RKO (cell line): ENCODE measurements around the gene ATG13.
A peak's percentile ranks its signal among the peaks of the same experiment; 100 is the strongest.
"Not testable (repeated sequence)": the region's sequence is repeated elsewhere in the genome, so short reads cannot be mapped to it uniquely, and the experiment has no call there.

Experiments
- DNase-seq: peaks from one replicate; pipeline ENCODE4 v3.0.0-alpha.2; 2016; ENCODE audit warnings: low spot score

Gene ATG13

DNA sequence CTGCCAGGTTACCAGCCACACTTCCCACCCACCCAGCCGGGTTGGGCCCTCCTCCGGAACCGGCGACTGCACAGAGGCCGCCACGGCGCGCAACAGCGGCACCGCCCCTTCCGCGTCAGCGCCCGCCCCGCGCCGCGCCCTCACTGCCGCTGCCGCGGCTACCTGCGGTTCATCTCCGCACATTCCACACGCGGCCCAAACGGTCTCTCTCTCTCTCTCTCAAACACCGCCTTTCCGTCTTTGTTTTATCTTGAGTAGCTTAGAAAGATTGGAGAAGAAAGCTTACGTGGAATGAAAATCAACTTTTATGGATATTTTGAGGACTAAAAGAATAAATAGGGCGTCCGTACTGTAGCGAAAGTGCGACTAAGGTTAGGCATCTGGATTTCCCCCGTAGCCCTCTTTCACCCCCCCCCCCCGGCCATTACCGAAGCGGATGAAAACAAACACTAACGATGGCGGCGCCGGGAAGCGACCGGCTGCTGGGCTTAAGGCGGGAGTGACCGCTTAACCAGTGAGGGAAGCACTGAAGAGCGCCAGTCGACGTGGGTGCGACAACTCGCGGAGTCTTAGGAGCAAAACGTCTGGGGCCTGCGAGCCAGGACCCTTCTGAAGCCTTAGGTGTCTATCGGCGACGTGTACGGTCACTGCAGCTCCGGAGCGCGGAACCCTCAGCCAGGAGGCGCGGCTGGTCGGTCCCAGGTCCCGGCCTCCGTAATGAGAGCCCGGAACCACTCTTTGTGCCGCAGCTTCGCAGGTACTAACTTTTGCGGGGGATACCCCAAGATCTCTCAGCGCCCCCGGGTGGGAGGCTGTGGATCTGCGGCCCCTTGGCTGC, at the start of gene ATG13, which contains the start of gene HARBI1:
ATG13 (plus strand) TSS at position 420 of the 838 bp plus-strand sequence. CDS start 26,739 bp downstream, outside the sequence.
HARBI1 (minus strand) TSS at position 94 of the 838 bp plus-strand sequence. CDS start 990 bp downstream, outside the sequence.
- peak; percentile 90 for DNase-seq

GRCh38 chr11:46570790-46571398, 46.5 kb upstream of the ATG13 start:
- DNase-seq = no peak

- DNase-seq = no peak
Observed at GRCh38 chr11:46574656-46575055, 42.7 kb upstream of the ATG13 start.

- no peak for DNase-seq
Observed at GRCh38 chr11:46577058-46577457, 40.3 kb upstream of the ATG13 start.

GRCh38 chr11:46582588-46582987, 34.8 kb upstream of the ATG13 start:
- DNase-seq = no peak

GRCh38 chr11:46583513-46583912, 33.8 kb upstream of the ATG13 start:
- DNase-seq = not testable (repeated sequence)

GRCh38 chr11:46588131-46588530, 29.2 kb upstream of the ATG13 start:
- no peak for DNase-seq

DNA sequence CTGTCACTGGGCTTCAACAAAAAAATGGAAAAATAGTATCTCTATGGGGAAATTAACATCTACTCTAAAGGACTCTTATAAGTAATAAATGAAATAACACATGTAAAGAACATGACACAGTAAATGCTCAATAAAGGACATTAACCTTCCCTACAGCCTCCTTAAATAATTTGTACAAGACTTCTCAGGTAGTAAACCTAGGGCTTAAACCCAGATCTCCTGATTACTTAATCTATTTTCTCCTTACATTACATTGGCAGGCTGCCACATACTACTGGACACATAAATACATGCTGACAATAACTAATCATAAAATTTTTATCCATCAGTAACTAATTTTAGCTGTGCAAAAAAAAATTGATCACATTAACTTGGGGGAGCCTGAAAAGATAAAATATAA, 28.4 kb upstream of the ATG13 start:
- DNase-seq = no peak

DNA sequence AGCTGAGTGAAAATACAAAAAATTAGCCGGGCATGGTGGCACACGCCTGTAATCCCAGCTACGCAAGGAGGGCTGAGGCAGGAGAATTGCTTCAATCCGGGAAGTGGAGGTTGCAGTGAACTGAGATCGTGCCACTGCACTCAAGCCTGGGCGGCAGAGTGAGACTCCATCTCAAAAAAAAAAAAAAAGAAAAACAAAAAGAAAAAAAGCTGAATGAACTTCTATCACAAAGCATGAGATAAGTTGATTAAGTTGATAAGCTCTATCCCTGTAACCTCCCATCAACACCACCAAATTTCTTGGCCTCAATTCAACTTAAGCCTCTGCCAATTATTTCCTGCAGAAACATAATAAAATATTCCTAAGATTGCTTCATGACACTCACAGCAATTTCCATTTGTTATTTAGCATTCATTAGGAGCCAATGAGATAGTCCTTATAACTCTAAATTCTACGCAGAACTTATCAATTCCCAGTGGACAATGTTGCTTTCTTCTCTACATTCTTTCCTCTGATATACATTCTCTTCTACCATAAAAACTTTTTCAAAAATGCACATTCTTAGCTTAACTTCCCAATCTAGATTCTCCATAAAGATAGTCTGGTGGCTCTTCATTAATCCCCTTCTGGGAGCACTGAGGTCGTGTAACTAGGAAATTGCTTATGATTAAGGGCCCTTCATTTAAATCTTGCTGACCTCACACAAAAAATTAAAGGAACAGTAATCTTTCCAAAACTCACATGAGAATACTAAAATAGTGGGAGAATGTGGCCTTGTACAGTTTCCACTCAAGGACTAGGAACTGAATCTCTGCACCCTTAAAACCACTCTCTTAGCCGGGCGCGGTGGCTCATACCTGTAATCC, 26.4 kb upstream of the ATG13 start:
- peak; percentile 43 for DNase-seq

GRCh38 chr11:46593550-46594373, 23.6 kb upstream of the ATG13 start, which contains the start of gene AMBRA1:
AMBRA1 (minus strand) TSS chr11:46594023; CDS start chr11:46548380, 45,643 bp downstream.
- DNase-seq = peak; percentile 96

DNA sequence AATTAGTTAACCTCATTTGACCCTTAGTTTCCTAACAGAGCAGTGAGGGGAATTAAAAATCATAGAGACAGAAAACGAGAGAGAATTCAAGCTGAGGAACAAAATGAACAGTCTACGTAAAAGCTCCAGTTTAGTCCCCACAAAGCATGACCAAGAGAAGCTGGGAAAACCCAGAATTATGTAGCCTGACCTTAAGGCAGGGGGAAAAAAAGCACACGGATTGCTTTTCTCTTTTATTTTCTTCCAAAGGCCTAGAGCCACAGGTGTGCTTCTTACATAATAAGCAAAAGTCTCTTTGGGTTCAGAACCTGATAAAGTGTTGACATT, 23.0 kb upstream of the ATG13 start:
- no peak for DNase-seq

GRCh38 chr11:46594785-46595184, 22.6 kb upstream of the ATG13 start:
- no peak for DNase-seq

DNA sequence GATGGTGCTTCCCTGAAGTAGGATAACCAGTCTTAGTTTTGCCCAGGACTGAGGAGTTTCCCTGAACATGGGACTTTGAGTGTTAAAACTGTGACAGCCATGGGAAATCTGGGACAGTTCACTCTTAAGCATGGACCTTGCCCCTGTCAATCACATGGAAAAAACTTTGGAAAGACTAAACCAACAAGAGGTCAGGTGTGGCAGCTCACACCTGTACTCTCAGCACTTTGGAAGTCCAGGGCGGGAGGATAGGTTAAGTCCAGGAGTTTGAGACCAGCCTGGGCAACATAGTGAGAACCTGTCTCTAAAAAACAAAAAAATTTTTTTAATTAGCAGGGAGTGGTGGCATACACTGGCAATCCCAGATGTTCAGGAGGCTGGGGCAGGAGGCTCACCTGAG, 20.2 kb upstream of the ATG13 start:
- no peak for DNase-seq

DNA sequence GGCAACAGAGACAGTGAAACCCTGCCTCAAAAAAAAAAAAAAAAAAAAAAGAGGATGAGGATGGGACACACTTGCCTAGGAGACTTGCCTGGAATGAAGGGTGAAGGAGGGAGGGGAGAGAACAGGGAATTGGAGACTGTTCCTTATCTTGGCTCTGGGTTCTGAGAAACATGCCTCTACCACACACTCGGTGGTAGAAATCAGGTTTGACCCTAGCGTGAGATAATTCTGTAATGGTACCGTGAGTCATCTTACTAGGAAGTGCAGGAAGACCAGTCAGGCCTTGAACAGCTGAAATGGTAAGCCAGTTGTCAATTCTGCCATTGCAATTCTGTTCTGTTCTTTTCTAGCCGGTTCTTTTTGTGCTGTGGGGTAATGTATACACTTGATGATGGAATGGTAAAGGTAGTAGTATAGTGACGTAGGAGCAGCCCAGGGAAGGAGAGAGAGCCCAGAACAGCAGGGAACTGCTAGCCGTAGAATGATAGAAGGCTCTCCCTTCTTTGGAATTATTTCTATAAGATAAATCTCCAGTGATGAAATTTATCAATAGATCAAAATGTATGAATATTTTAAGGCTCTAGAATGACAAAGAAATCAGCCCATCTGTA, 19.6 kb upstream of the ATG13 start:
- peak; percentile 37 for DNase-seq

DNA sequence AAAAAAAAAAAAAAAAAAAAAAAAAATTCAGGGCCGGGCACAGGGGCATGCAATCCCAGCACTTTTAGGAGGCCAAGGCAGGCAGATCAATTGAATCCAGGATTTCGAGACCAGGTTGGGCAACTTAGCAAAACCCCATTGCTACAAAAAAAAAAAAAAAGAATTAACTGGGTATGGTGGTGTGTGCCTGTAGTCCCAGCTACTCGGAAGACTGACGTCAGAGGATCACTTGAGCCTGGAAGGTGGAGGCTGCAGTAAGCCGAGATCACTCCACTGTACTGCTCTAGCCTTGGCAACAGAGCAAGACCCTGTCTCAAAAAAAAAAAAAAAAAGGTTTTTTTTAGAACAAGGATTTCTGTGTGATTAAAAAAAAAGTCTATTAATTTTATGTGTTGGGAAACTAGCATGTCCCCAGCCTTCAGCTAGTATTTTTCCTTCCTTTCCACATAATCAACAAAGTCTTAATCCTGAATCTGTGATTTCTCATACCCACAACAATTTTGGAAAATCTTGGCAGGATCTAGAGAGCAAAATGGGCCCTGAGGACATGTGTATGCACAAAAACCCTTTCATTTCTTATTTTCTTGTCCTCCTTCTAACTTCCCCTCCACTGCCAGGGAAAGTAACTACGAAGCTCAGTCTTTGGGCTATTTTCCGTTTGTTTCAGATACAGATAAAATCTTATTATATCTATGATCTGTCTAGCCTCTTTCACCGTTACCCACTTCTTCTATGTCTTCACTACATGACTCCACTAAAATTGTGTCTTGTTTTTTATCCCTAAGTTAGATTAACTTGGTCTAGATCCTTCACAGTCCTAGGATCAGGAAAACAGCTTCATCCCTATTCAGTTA, 17.8 kb upstream of the ATG13 start:
- DNase-seq = no peak

DNA sequence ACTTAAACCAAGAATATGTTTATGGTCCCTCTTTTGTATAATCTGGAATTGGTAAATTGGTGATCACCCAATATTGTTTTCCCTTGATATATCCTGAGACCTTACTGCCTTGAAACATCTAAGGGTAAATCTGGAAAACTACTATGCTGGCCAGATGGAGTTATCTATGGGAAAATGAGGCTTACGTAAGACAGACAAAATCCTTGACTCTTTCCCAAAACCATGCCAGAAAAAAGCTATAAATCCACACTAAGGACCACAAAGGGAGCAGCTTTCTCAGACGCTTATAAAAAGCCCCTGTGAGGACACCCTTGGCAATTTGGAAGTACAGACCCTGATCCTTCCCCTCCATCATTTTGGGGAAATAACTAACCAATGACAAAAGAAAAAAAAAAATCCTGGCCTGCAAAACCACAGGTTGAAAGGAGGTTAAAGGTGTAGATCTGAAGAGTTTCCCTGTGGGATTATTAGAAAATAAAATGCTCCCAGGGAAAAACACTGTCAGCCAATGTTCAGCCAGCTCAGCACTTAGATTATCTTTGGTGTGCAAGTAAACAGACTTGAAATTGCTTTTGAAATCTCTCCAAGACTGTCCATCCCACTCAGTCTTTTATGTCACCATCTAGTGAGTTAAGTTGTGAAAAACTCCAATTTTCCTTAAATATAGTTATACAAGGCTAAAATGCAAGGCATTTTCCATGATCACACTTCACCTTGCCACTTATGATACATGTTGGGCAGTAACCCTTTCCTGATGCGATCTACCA, 17.0 kb upstream of the ATG13 start:
- DNase-seq = no peak

GRCh38 chr11:46601129-46601528, 16.2 kb upstream of the ATG13 start:
- DNase-seq = no peak

- DNase-seq = no peak
Observed at GRCh38 chr11:46603704-46604308, 13.5 kb upstream of the ATG13 start.

- DNase-seq = no peak
Observed at GRCh38 chr11:46604796-46605195, 12.6 kb upstream of the ATG13 start.
